ENCODE data around the gene APOL5. TPM values are rescaled to one million over a fixed set of nuclear protein-coding genes. Genes with fewer than 3 reads are reported as not detected.

Gene APOL5
- total and polyA plus RNA-seq, 2 experiments from 2014 or later: not detected

- in situ Hi-C loops (cut with MboI): no loop called here
- Histone ChIP-seq H3K36me3 (ENCODE audit: low read depth) (no peaks in the 10 kb centered on the region), H3K4me2 (ENCODE audit: unreplicated experiment) (no peak overlapping the region), H2AFZ (no peak overlapping the region), H3K9ac (no peak overlapping the region), H3K9me3 (ENCODE audit: low read depth) (no peaks in the 10 kb centered on the region), H3K4me3 (no peak overlapping the region), H3K27me3 (replicated peaks; ENCODE audit: insufficient read depth) (no peaks in the 10 kb centered on the region), H3K27ac (no peak overlapping the region), H4K20me1 (ENCODE audit: insufficient read depth) (no peaks in the 10 kb centered on the region), H3K79me2 (ENCODE audit: insufficient read depth) (no peaks in the 10 kb centered on the region), H3K9me2 (ENCODE audit: insufficient read depth) (no peaks in the 10 kb centered on the region), H3K4me1 (ENCODE audit: insufficient read depth) (peaks cover 12% of the 10 kb centered on the region; the same call in 1 of the 2 replicates), H3F3A (ENCODE audit: insufficient read depth) (peaks cover 5% of the 10 kb centered on the region)
- TF ChIP-seq EZH2 (IDR thresholded peaks at IDR 0.05; ENCODE audit: insufficient read depth, poor library complexity, severe bottlenecking) (no peak), EZH2phosphoT487 (IDR thresholded peaks at IDR 0.05; ENCODE audit: insufficient read depth, low read depth) (no peak)
- 64 to 67% methylated on average over 7 of the region's 7 CpGs for WGBS, 2 experiments (ENCODE audit: low coverage in 1 of 2, low lambda C conversion rate in 2 of 2, missing lambda C conversion rate in 2 of 2)
- DNase-seq: no peak
Measured at GRCh38 chr22:35708453-35708852, 9.2 kb upstream of the APOL5 start.

GRCh38 chr22:35708917-35709316 is 8.8 kb upstream of the APOL5 start:
- Histone ChIP-seq H3K4me3 (no peak overlapping the region), H3K79me2 (ENCODE audit: insufficient read depth) (no peaks in the 10 kb centered on the region), H4K20me1 (ENCODE audit: insufficient read depth) (no peaks in the 10 kb centered on the region), H3K27ac (no peak overlapping the region), H2AFZ (no peak overlapping the region), H3K9me3 (ENCODE audit: low read depth) (no peaks in the 10 kb centered on the region), H3K4me2 (ENCODE audit: unreplicated experiment) (no peak overlapping the region), H3K9ac (no peak overlapping the region), H3F3A (ENCODE audit: insufficient read depth) (peaks cover 5% of the 10 kb centered on the region), H3K4me1 (ENCODE audit: insufficient read depth) (peaks cover 12% of the 10 kb centered on the region; the same call in 1 of the 2 replicates), H3K36me3 (ENCODE audit: low read depth) (no peaks in the 10 kb centered on the region), H3K9me2 (ENCODE audit: insufficient read depth) (no peaks in the 10 kb centered on the region), H3K27me3 (replicated peaks; ENCODE audit: insufficient read depth) (no peaks in the 10 kb centered on the region)
- in situ Hi-C loops (cut with MboI): no loop called here
- TF ChIP-seq EZH2phosphoT487 (IDR thresholded peaks at IDR 0.05; ENCODE audit: insufficient read depth, low read depth) (no peak), EZH2 (IDR thresholded peaks at IDR 0.05; ENCODE audit: insufficient read depth, poor library complexity, severe bottlenecking) (no peak)
- 86 to 89% methylated on average over 7 of the region's 7 CpGs for WGBS, 2 experiments (ENCODE audit: low coverage in 1 of 2, low lambda C conversion rate in 2 of 2, missing lambda C conversion rate in 2 of 2)
- DNase-seq: no peak

- no peak for DNase-seq
- WGBS, 2 experiments (ENCODE audit: low coverage in 1 of 2, low lambda C conversion rate in 2 of 2, missing lambda C conversion rate in 2 of 2): 70 to 82% methylated on average over 2 to 4 of the region's 4 CpGs
- Histone ChIP-seq H3K9me2 (ENCODE audit: insufficient read depth) (no peaks in the 10 kb centered on the region), H3K36me3 (ENCODE audit: low read depth) (no peaks in the 10 kb centered on the region), H3F3A (ENCODE audit: insufficient read depth) (no peaks in the 10 kb centered on the region), H3K27ac (no peak overlapping the region), H3K9ac (no peak overlapping the region), H3K79me2 (ENCODE audit: insufficient read depth) (no peaks in the 10 kb centered on the region), H3K9me3 (ENCODE audit: low read depth) (no peaks in the 10 kb centered on the region), H2AFZ (no peak overlapping the region), H3K4me3 (no peak overlapping the region), H4K20me1 (ENCODE audit: insufficient read depth) (no peaks in the 10 kb centered on the region), H3K27me3 (replicated peaks; ENCODE audit: insufficient read depth) (no peaks in the 10 kb centered on the region; the same call in 1 of the 2 replicates), H3K4me1 (ENCODE audit: insufficient read depth) (no peaks in the 10 kb centered on the region), H3K4me2 (ENCODE audit: unreplicated experiment) (no peak overlapping the region)
- in situ Hi-C loops (cut with MboI): no loop called here
- TF ChIP-seq EZH2 (IDR thresholded peaks at IDR 0.05; ENCODE audit: insufficient read depth, poor library complexity, severe bottlenecking) (no peak), EZH2phosphoT487 (IDR thresholded peaks at IDR 0.05; ENCODE audit: insufficient read depth, low read depth) (no peak)
Measured at GRCh38 chr22:35711336-35711735, 6.3 kb upstream of the APOL5 start.

DNA sequence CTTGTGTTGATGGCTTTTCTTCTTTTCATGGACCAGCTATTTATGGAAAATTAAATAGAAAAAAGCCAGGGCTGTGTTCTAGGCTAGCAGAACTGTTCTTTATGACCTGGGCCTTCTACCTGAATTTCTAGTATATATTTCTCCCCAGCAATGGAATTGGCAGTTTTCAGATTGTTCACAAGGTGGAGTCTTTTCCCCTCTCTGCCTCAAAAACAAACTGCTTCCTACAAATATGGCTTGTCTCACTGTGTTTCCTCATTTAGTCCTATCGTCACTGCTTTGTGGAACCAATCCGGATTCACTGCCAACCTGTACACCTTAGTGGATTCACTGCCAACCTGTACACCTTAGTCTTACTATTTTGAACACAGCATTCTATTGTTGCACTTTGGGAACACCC is 5.0 kb upstream of the APOL5 start:
- TF ChIP-seq EZH2 (IDR thresholded peaks at IDR 0.05; ENCODE audit: insufficient read depth, poor library complexity, severe bottlenecking): no peak
- TF ChIP-seq EZH2phosphoT487 (IDR thresholded peaks at IDR 0.05; ENCODE audit: insufficient read depth, low read depth): no peak
- no peaks in the 10 kb centered on the region for H3K9me2 ChIP-seq (ENCODE audit: insufficient read depth)
- no peaks in the 10 kb centered on the region for H3K36me3 ChIP-seq (ENCODE audit: low read depth)
- H4K20me1 ChIP-seq (ENCODE audit: insufficient read depth): no peaks in the 10 kb centered on the region
- no peaks in the 10 kb centered on the region for H3K4me1 ChIP-seq (ENCODE audit: insufficient read depth)
- no peak overlapping the region for H3K4me3 ChIP-seq
- no peak for DNase-seq
- H3K79me2 ChIP-seq (ENCODE audit: insufficient read depth): no peaks in the 10 kb centered on the region
- H3K9ac ChIP-seq: no peak overlapping the region
- H3K27ac ChIP-seq: no peak overlapping the region
- no peak overlapping the region for H2AFZ ChIP-seq
- no peaks in the 10 kb centered on the region for H3K9me3 ChIP-seq (ENCODE audit: low read depth)
- no peak overlapping the region for H3K4me2 ChIP-seq (ENCODE audit: unreplicated experiment)
- WGBS, 2 experiments (ENCODE audit: low coverage in 1 of 2, low lambda C conversion rate in 2 of 2, missing lambda C conversion rate in 2 of 2): 88 to 90% methylated on average over 2 of the region's 2 CpGs
- no peaks in the 10 kb centered on the region for H3F3A ChIP-seq (ENCODE audit: insufficient read depth)
- H3K27me3 ChIP-seq (replicated peaks; ENCODE audit: insufficient read depth): no peaks in the 10 kb centered on the region; the same call in 1 of the 2 replicates
- in situ Hi-C loops (cut with MboI): no loop called here

All from GM23248 (cell line).